HEK293T (cell line): ENCODE measurements around the gene ZBTB42.

Experiments used
- CTCF ChIA-PET: fragments of 350-600 bp; formaldehyde crosslinking; extraction: SDS; loops from one replicate; lab custom pipeline; 2021; ENCODE audit warnings: antibody characterized with exemption, inconsistent platforms; lab: Yijun Ruan, JAX
- POLR2A ChIA-PET: fragments of 350-600 bp; formaldehyde crosslinking; extraction: SDS; loops from one replicate; lab custom pipeline; 2020; ENCODE audit warnings: antibody characterized with exemption, inconsistent platforms; lab: Yijun Ruan, JAX
- DNase-seq: peaks from one replicate; pipeline ENCODE4 v3.0.0; 2012; ENCODE audit warnings: mixed read lengths; ENCODE audit errors: extremely low spot score
- ARNT ChIP-seq: fragments of 450-650 bp; IDR thresholded peaks from 2 replicates; pipeline ENCODE4 v1.6.1; 2017; ENCODE audit warnings: mild to moderate bottlenecking
- BHLHE40 ChIP-seq: fragments of 450-650 bp; IDR thresholded peaks from 2 replicates; pipeline ENCODE4 v1.6.1; 2016; ENCODE audit warnings: mild to moderate bottlenecking, moderate library complexity, borderline replicate concordance
- CTBP1 ChIP-seq: fragments of 450-650 bp; IDR thresholded peaks from 2 replicates; pipeline ENCODE4 v1.6.1; 2016; ENCODE audit warnings: borderline replicate concordance
- ELF4 ChIP-seq: fragments of 450-650 bp; IDR thresholded peaks from 2 replicates; pipeline ENCODE4 v1.6.1; 2017; ENCODE audit warnings: antibody characterized with exemption
- FOXA1 ChIP-seq: fragments of 450-650 bp; IDR thresholded peaks from 2 replicates; pipeline ENCODE4 v1.6.1; 2016; ENCODE audit warnings: mild to moderate bottlenecking
- FOXK2 ChIP-seq: fragments of 450-650 bp; IDR thresholded peaks from 2 replicates; pipeline ENCODE4 v1.6.1; 2016; ENCODE audit warnings: mild to moderate bottlenecking
- FOXM1 ChIP-seq: fragments of 450-650 bp; IDR thresholded peaks from 2 replicates; pipeline ENCODE4 v1.6.1; 2017; ENCODE audit warnings: mild to moderate bottlenecking, borderline replicate concordance
- HDGF ChIP-seq: fragments of 450-650 bp; IDR thresholded peaks from 2 replicates; pipeline ENCODE4 v1.6.1; 2017; ENCODE audit warnings: antibody characterized with exemption, borderline replicate concordance
- L3MBTL2 ChIP-seq: fragments of 450-650 bp; conservative IDR thresholded peaks from 2 replicates; pipeline ENCODE4 v1.6.1; 2016; ENCODE audit warnings: mild to moderate bottlenecking
- LEF1 ChIP-seq: fragments of 450-650 bp; IDR thresholded peaks from 2 replicates; pipeline ENCODE4 v1.6.1; 2017; ENCODE audit warnings: mild to moderate bottlenecking, borderline replicate concordance
- NFRKB ChIP-seq: fragments of 450-650 bp; IDR thresholded peaks from 2 replicates; pipeline ENCODE4 v1.6.1; 2016; ENCODE audit warnings: mild to moderate bottlenecking, moderate library complexity
- SP1 ChIP-seq: fragments of 450-650 bp; IDR thresholded peaks from 2 replicates; pipeline ENCODE4 v1.6.1; 2017
- SUZ12 ChIP-seq: fragments of 450-650 bp; IDR thresholded peaks from 2 replicates; pipeline ENCODE4 v1.6.1; 2016; ENCODE audit warnings: mild to moderate bottlenecking
- TARDBP ChIP-seq: fragments of 450-650 bp; IDR thresholded peaks from 2 replicates; pipeline ENCODE4 v1.6.1; 2016
- ZNF384 ChIP-seq: fragments of 450-650 bp; IDR thresholded peaks from 2 replicates; pipeline ENCODE4 v1.6.1; 2016
- TF ChIP-seq, protein P1 (sequence below): fragments of 450-650 bp; IDR thresholded peaks from 2 replicates; pipeline ENCODE4 v1.6.1; 2016

Gene ZBTB42

DNA sequence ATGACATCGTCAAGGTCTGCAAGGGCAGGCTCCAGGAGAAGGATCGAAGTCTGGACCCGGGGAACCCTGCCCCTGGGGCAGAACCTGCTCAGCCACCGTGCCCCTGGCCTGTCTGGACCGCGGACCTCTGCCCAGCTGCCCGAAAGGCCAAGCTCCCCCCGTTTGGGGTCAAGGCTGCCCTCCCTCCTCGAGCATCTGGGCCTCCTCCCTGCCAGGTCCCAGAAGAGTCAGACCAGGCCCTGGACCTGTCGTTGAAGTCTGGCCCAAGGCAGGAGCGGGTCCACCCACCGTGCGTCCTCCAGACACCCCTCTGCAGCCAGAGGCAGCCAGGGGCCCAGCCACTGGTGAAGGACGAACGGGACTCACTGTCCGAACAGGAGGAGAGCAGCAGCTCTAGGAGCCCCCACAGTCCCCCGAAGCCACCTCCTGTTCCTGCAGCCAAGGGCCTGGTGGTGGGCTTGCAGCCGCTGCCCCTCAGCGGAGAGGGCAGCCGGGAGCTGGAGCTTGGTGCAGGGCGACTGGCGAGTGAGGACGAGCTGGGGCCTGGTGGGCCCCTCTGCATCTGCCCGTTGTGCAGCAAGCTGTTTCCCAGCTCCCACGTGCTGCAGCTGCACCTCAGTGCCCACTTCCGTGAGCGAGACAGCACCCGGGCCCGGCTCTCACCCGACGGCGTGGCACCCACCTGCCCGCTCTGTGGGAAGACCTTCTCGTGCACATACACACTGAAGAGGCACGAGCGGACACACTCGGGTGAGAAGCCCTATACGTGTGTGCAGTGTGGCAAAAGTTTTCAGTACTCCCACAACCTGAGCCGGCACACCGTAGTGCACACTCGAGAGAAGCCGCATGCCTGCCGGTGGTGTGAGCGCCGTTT, 856 bp downstream of the ZBTB42 start:
- TF ChIP-seq L3MBTL2, result no peak
- no peak for TF ChIP-seq HDGF
- TF ChIP-seq NFRKB, result no peak
- no peak for TF ChIP-seq SP1
- TF ChIP-seq SUZ12, result no peak
- no peak for TF ChIP-seq FOXA1
- no peak for TF ChIP-seq ARNT
- TF ChIP-seq ELF4, result no peak
- no peak for TF ChIP-seq LEF1
- TF ChIP-seq FOXM1, result no peak
- TF ChIP-seq CTBP1, result no peak
- TF ChIP-seq BHLHE40, result no peak
- POLR2A ChIA-PET, result interaction anchor here (1.6 kb wide), 1 partner anchor 12 kb away, joined by 4 read pairs; no protein-coding TSS in a partner anchor
- CTCF ChIA-PET, result no interaction called here
- DNase-seq, result no peak

DNA sequence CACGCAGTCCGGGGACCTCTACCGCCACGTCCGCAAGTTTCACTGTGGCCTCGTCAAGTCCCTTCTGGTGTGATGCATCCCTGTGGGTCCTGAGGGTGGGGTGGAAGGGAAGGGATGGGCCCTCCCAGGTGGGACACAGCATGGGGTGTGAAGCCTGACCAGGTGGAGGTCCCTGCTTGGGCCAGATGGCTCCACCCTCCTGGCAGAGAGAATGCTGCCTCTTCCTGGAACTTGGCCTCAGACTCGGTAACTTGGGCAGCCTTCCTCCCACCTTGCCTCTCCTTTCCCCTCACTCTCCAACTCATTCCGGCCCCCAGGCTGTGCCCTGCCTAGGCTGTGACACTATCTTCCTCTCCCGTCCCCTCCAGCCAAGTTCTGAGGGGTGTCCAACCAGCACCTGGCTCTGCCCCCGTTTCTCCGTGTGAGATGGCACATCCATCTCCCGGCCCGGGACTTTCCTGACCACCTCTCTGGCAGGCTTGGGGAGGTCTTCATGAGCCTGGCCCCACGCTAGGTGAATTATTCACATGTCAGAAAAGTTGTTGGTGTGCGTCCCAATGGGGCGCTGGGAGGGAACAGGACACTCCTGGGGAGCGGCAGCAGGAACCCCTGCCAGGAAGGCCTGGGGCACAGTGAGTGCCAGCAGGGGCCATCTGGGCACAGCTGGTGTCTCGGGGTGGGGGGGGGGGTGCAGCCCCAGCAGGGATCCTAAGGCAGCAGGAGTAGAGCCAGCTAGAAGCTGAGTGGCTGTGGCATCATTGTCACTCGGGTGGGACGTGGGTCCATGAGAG, 1.7 kb downstream of the ZBTB42 start:
- ChIA-PET CTCF (no interaction called here), POLR2A (no interaction called here)
- DNase-seq, result no peak
- TF ChIP-seq LEF1, result no peak
- TF ChIP-seq, protein P1, sequence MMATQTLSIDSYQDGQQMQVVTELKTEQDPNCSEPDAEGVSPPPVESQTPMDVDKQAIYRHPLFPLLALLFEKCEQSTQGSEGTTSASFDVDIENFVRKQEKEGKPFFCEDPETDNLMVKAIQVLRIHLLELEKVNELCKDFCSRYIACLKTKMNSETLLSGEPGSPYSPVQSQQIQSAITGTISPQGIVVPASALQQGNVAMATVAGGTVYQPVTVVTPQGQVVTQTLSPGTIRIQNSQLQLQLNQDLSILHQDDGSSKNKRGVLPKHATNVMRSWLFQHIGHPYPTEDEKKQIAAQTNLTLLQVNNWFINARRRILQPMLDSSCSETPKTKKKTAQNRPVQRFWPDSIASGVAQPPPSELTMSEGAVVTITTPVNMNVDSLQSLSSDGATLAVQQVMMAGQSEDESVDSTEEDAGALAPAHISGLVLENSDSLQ, result no peak
- TF ChIP-seq ARNT, result no peak

- ChIA-PET POLR2A (no interaction called here), CTCF (no interaction called here)
- DNase-seq, result no peak
- no peak for TF ChIP-seq SP1
- TF ChIP-seq LEF1, result no peak
- TF ChIP-seq FOXM1, result no peak
- no peak for TF ChIP-seq FOXA1
- no peak for TF ChIP-seq ELF4
- TF ChIP-seq L3MBTL2, result no peak
- no peak for TF ChIP-seq BHLHE40
- TF ChIP-seq CTBP1, result no peak
- TF ChIP-seq SUZ12, result no peak
- TF ChIP-seq NFRKB, result no peak
- TF ChIP-seq FOXK2, result no peak
- no peak for TF ChIP-seq HDGF
- TF ChIP-seq, protein P1, result no peak
- no peak for TF ChIP-seq ARNT
Measured at GRCh38 chr14:104803280-104803911, 2.5 kb downstream of the ZBTB42 start.

DNA sequence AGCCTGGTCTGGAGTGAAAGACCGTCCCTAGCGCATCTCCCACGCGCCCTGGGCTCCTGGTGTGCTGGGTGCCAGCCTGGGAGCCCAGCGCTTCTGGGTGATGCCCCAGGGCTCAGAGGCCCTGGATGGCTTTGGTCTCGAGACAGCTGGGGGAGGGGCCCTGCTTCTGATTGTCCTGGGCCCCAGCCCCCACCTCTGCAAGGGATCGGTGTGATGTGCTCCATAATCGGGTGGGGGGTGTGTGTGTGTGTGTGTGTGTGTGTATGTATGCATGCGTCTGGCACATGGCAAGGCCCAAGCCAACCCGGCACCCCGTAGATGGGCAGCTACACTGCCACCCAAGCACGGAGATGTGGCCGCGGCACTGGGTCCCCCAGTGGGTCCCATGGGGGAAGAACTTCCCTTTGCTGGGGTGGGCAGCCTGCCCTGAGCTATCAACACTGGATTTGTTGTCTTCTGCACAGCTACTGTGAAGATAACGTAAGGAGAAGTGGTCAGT, 3.1 kb downstream of the ZBTB42 start:
- CTCF ChIA-PET, result no interaction called here
- TF ChIP-seq CTBP1 (no peak), HDGF (no peak), SUZ12 (no peak), LEF1 (no peak), FOXA1 (no peak), L3MBTL2 (no peak), ZNF384 (no peak), ELF4 (no peak), NFRKB (no peak), FOXK2 (no peak), SP1 (no peak), BHLHE40 (no peak), ARNT (no peak), FOXM1 (no peak), TARDBP (no peak)
- TF ChIP-seq, protein P1, result no peak
- POLR2A ChIA-PET, result no interaction called here
- DNase-seq, result no peak
